NCI-H1105 (cell line): Measurements from ENCODE around the gene LRP5.
"Not testable (repeated sequence)": the region's sequence is repeated elsewhere in the genome, so short reads cannot be mapped to it uniquely, and the experiment has no call there.

Source experiments
- DNase-seq: peaks from one replicate; lab custom pipeline; 2025; lab: John Stamatoyannopoulos, UW

Gene LRP5

DNA sequence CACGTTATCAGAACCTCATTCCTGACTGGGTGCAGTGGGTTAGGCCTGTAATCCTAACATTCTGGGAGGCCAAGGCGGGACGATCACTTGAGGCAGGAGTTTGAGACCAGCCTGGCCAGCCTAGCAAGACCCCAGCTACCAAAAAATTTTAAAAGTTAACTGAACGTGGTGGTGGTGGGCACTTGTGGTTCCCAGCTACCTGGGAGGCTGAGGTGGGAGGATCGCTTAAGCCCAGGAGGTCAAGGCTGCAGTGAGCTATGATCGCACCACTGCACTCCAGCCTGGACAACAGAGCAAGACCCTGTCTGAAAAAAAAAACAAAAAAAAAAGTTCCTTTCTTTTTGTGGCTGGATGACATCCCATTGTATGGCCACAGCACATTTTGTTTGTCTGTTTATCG, 80.4 kb downstream of the LRP5 start:
- DNase-seq = no peak

GRCh38 chr11:68396516-68396915, 84.1 kb downstream of the LRP5 start:
- DNase-seq = no peak

- no peak for DNase-seq
These were observed 84.9 kb downstream of the LRP5 start for GRCh38 chr11:68397256-68397655.

DNA sequence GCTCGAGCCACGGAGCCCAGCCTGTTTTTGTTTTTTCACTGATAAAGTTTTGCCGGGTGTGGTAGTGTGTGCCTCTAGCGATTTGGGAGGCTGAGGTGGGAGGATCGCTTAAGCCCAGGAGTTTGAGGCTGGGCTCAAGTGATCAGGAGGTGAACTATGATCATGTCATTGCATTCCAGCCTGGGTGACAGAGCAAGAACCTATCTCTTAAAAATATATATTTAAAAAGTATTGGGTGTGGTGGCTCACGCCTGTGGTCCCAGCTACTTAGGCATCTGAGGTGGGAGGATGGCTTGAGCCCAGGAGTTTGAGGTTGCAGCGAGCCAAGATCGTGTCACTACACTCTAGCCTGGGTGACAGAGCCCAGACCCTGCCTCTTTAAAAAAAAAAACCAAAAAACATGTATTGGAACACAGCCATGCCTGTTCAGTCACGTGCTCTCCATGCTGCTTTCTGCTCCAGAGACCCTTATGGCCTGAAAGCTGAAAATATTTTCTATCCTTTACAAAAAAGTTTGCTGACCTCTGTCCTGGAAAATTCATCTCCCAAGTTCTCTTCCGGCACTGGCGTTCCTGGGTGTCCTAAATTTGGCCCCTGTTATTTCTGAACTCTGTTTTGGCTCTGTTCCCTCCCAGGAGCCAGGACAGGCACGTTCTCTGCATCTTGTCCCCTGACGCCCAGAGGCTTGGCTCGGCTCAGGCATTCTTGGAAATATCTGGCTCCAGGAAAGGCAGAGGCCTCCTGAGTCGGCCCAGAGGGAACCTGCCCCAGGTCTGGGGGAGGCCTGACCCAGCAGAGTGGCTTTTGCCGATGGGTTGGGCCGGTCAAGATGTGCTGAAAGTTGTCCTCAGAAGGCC, 86.8 kb downstream of the LRP5 start:
- DNase-seq = no peak

- DNase-seq = no peak
These were observed 87.5 kb downstream of the LRP5 start for GRCh38 chr11:68399916-68400315.

- not testable (repeated sequence) for DNase-seq
These were observed 88.2 kb downstream of the LRP5 start for GRCh38 chr11:68400584-68400983.

DNA sequence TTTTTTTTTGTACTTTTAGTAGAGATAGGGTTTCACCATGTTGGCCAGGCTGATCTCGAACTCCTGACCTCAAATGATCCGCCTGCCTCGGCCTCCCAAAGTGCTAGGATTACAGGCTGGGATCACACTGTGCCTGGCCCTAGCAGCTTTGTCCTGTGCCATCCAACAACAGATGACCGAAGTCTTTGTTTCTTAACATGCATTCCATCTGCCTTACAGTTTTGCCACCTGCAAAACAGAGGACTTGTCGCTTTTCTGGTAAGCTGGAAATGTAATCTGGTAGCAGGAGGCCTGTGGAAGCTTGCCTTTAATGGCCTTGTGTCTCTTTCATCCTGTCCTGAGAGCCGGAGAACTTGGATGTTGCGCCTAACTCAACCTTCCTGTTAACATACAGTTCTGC, 89.5 kb downstream of the LRP5 start:
- DNase-seq = no peak

DNA sequence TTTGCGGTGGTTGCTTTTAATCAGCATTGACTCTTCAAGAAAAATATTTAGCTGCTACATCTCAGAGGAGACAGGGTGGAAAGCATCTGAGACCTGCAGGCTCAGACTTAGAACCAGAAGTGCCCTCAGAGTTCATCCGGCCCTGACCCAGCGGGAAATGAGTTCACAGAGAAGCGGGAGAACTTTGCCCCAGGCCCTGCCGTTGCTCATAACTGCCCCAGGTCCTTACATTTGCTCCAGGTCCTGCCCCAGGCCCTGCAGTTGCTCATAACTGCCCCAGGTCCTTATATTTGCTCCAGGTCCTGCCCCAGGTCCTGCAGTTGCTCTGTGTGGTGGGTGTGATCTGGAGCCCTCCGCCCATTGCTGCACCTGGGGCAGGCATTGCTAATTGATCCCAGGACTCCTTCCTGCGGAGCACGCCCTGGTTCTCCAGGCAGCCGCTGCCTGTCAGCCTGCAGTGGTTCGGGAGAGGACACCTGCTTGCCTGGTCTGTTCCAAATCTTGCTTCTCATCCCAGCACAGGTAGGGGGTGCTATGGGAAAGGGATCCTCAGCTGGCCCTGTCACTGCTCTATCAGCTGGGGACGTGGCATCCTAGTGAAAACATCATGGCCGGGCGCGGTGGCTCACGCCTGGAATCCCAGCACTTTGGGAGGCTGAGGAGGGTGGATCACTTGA, 90.1 kb downstream of the LRP5 start:
- DNase-seq = no peak

- no peak for DNase-seq
These were observed 91.0 kb downstream of the LRP5 start for GRCh38 chr11:68403424-68403823.

GRCh38 chr11:68403831-68404230, 91.4 kb downstream of the LRP5 start:
- no peak for DNase-seq

DNA sequence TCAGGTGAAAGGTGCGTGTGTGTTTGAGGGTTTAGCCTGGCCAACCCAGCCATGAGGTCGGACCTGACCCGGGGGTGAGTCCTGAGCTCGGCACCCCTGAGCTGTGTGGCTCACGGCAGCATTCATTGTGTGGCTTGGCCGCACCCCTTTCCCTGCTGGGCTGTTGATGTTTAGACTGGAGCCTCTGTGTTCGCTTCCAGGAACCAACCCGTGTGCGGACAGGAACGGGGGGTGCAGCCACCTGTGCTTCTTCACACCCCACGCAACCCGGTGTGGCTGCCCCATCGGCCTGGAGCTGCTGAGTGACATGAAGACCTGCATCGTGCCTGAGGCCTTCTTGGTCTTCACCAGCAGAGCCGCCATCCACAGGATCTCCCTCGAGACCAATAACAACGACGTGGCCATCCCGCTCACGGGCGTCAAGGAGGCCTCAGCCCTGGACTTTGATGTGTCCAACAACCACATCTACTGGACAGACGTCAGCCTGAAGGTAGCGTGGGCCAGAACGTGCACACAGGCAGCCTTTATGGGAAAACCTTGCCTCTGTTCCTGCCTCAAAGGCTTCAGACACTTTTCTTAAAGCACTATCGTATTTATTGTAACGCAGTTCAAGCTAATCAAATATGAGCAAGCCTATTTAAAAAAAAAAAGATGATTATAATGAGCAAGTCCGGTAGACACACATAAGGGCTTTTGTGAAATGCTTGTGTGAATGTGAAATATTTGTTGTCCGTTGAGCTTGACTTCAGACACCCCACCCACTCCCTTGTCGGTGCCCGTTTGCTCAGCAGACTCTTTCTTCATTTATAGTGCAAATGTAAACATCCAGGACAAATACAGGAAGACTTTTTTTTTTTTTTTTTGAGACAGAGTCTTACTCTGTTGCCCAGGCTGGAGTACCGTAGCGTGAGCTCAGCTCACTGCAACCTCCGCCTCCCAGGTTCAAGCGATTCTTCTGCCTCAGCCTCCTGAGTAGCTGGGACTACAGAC, 94.2 kb downstream of the LRP5 start:
- DNase-seq = no peak

- no peak for DNase-seq
These were observed 96.1 kb downstream of the LRP5 start for GRCh38 chr11:68408512-68408911.

DNA sequence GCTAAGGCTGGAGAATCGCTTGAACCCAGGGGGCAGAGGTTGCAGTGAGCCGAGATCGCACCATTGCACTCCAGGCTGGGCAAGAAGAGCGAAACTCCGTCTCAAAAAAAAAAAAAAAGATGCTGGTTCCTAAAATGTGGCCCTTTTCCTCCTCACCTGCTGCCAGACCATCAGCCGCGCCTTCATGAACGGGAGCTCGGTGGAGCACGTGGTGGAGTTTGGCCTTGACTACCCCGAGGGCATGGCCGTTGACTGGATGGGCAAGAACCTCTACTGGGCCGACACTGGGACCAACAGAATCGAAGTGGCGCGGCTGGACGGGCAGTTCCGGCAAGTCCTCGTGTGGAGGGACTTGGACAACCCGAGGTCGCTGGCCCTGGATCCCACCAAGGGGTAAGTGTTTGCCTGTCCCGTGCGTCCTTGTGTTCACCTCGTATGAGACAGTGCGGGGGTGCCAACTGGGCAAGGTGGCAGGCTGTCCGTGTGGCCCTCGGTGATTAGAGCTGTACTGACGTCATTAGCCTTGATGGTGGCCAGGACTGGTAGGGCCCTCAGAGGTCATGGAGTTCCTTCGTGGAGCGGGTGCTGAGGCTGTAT, 97.5 kb downstream of the LRP5 start:
- no peak for DNase-seq

GRCh38 chr11:68411501-68411991, 99.2 kb downstream of the LRP5 start:
- DNase-seq = no peak

- no peak for DNase-seq
These were observed 100.4 kb downstream of the LRP5 start for GRCh38 chr11:68412593-68413475.

DNA sequence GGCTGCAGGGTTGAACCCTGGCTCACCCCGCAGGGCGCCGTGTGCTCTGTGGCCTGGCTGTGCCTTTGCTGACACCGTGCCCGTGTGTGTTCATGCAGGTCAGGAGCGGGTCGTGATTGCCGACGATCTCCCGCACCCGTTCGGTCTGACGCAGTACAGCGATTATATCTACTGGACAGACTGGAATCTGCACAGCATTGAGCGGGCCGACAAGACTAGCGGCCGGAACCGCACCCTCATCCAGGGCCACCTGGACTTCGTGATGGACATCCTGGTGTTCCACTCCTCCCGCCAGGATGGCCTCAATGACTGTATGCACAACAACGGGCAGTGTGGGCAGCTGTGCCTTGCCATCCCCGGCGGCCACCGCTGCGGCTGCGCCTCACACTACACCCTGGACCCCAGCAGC, 101.2 kb downstream of the LRP5 start:
- no peak for DNase-seq

DNA sequence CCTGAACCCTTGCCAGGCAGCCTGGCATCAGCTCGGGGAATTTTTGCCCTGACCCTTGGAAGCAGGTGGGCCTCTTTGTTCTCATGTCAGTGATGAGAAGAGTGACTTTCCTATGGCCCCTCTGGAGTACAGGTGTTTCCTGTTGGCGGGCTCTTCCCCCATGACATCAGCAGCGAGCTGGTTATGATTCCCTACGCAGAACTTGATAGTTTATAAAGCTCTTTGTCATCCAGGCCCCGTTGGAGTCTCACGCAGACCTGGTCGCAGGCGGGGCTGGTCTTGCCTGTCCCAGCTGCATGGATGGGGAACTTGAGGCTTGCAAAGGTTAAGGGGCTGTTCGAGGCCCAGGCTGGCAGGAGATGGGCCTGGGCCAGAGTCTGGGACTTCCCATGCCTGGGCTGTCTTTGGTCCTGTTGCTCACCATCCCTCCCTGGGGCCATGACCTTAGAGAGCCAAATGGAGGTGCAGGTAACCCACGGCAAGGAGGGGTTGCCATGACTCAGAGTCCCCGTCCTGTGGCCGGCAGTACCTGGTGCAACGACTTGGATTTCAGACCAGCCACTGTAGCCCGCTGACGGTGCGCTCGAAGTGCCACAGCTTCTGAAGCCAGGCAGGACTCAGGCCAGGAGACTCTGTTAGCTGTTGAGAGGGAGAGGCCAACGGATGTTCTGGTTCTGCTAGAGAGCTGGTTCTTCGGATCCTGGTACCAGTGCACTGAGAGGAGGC, 102.3 kb downstream of the LRP5 start:
- no peak for DNase-seq

DNA sequence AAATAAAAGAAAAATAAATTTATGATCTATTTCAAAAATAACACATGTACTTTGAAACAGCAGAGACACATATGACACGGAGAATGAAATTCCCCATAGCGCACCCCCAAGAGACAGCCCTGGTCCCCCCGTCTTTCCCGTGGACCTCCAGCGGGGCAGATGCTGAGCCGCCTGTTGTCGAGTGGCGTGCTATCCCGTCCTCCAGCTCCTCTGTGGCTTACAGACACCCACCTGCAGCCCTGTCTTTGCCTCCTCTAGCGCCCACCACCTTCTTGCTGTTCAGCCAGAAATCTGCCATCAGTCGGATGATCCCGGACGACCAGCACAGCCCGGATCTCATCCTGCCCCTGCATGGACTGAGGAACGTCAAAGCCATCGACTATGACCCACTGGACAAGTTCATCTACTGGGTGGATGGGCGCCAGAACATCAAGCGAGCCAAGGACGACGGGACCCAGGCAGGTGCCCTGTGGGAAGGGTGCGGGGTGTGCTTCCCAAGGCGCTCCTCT, 103.7 kb downstream of the LRP5 start:
- DNase-seq = no peak

GRCh38 chr11:68418648-68419047, 106.3 kb downstream of the LRP5 start:
- no peak for DNase-seq

GRCh38 chr11:68420171-68420570, 107.8 kb downstream of the LRP5 start:
- no peak for DNase-seq
